ENCODE data around the gene KLHDC4. TPM values are rescaled to one million over a fixed set of nuclear protein-coding genes. Genes with fewer than 3 reads are reported as not detected.
"Not testable (repeated sequence)": the region's sequence is repeated elsewhere in the genome, so short reads cannot be mapped to it uniquely, and the experiment has no call there.

The KLHDC4 gene
- total and polyA plus RNA-seq, 2 of the 4 experiments (the other 2 are of a cell fraction), result 13.6 to 19.0 TPM

DNA sequence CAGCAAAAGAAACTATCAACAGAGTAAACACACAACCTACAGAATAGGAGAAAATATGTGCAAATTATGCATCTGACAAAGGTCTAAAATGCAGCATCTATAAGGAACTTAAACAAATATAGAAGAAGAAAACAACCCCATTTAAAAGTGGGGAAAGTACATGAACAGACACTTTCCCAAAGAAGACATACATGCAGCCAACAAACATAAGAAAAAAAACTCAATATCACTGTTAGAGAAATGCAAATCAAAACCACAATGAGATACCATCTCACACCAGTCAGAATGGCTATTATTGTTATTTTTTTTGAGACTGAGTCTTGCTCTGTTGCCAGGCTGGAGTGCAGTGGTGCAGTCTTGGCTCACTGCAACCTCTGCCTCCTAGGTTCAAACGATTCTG lies 45.7 kb upstream of the KLHDC4 start:
- H3K4me3 ChIP-seq (ENCODE audit: insufficient read depth, low read depth, low read length); in situ Hi-C loops (cut with MboI; ENCODE audit: low sequenced_read_pairs): not testable (repeated sequence)

More for the DNA sequence above, 45.7 kb upstream of the KLHDC4 start:
- H3K4ac ChIP-seq (ENCODE audit: low read depth, low read length); dilution Hi-C loops (cut with HindIII; ENCODE audit: low sequenced_read_pairs, unreplicated experiment); POLR2A ChIA-PET (ENCODE audit: unreplicated experiment); H4K5ac ChIP-seq (ENCODE audit: low read depth, low read length); H3K36me3 ChIP-seq (ENCODE audit: control insufficient read depth, insufficient read depth, low read length); H3K14ac ChIP-seq (replicated peaks; ENCODE audit: low read depth, low read length); H3K4me1 ChIP-seq (ENCODE audit: control insufficient read depth, insufficient read depth, low read length); H3K56ac ChIP-seq (ENCODE audit: extremely low read depth, insufficient read depth, low read length); H3K79me1 ChIP-seq (ENCODE audit: low read depth in 1 of 2, low read length in 2 of 2); H2BK20ac ChIP-seq (ENCODE audit: low read depth, low read length); H4K91ac ChIP-seq (ENCODE audit: insufficient read depth, low read depth, low read length); H2BK5ac ChIP-seq (ENCODE audit: low read depth, low read length, poor library complexity, severe bottlenecking); H2BK120ac ChIP-seq (ENCODE audit: low read depth, low read length); BruUV-seq (replicated peaks); H4K8ac ChIP-seq (ENCODE audit: low read depth in 2 of 2, low read length in 2 of 2); H3K9me3 ChIP-seq (ENCODE audit: control insufficient read depth, insufficient read depth, low read length); H2AK5ac ChIP-seq (ENCODE audit: low read depth, low read length); H2BK15ac ChIP-seq (ENCODE audit: low read depth, low read length); ATAC-seq (ENCODE audit: low read depth); H3K23ac ChIP-seq (ENCODE audit: low read depth, low read length); intact Hi-C loops (cut with micrococcal nuclease); H3K18ac ChIP-seq (ENCODE audit: low read depth, low read length); H2AFZ ChIP-seq (replicated peaks; ENCODE audit: low read length, poor library complexity); DNase-seq; H3K9ac ChIP-seq (ENCODE audit: low read depth, low read length); H3K27ac ChIP-seq (ENCODE audit: insufficient read depth, low read length); H2AK9ac ChIP-seq (replicated peaks; ENCODE audit: low read depth, low read length, poor library complexity); H3K9me1 ChIP-seq (ENCODE audit: insufficient read depth, low read length); H3K4me2 ChIP-seq (ENCODE audit: low read depth, low read length); H4K20me1 ChIP-seq (ENCODE audit: insufficient read depth, low read length); CTCF ChIA-PET: not testable (repeated sequence)
- peaks cover 12% of the 10 kb centered on the region for H3K27me3 ChIP-seq (ENCODE audit: control insufficient read depth, insufficient read depth, low read length)
- no CpG with 5 or more reads among the region's 1 CpG for WGBS, 2 experiments (ENCODE audit: extremely low coverage in 2 of 2, insufficient read length in 1 of 2)

Measured in IMR-90 (cell line).